CD8-positive, alpha-beta memory T cell (primary cell): ENCODE results near the gene ITGB5. TPM values are rescaled to one million over a fixed set of nuclear protein-coding genes. Genes with fewer than 3 reads are reported as not detected.

Experiments used
- CTCF ChIA-PET: fragments of 350-600 bp; sonication (Branson Sonifier 250); formaldehyde crosslinking; loops from one replicate; lab custom pipeline; 2021; ENCODE audit warnings: antibody characterized with exemption; lab: Charles Lee
- POLR2A ChIA-PET: fragments of 350-600 bp; sonication (Branson Sonifier 250); formaldehyde crosslinking; loops from one replicate; lab custom pipeline; 2021; ENCODE audit warnings: antibody characterized with exemption; lab: Charles Lee
- DNase-seq, 5 donors: peaks; one replicate each; pipeline versions ENCODE4 v3.0.0 to v3.0.0-alpha.2; 2020 to 2022; ENCODE audit warnings: mixed read lengths in 1 of 5
- H3K27ac ChIP-seq: one replicate; pipeline ENCODE4 v1.7.0; 2013; ENCODE audit warnings: low read depth, mild to moderate bottlenecking, low read length, moderate library complexity
- H3K27me3 ChIP-seq: 2 replicates; pipeline ENCODE4 v1.7.0; 2013; ENCODE audit warnings: low read length, mild to moderate bottlenecking; ENCODE audit not compliant: insufficient read depth, poor library complexity, severe bottlenecking
- H3K36me3 ChIP-seq: 2 replicates; pipeline ENCODE4 v1.7.0; 2013; ENCODE audit warnings: mild to moderate bottlenecking, low read length, moderate library complexity; ENCODE audit not compliant: insufficient read depth
- H3K4me1 ChIP-seq: 2 replicates; pipeline ENCODE4 v1.7.0; 2013; ENCODE audit warnings: mild to moderate bottlenecking, low read length, moderate library complexity; ENCODE audit not compliant: insufficient read depth
- H3K4me3 ChIP-seq: 2 replicates; pipeline ENCODE4 v1.7.0; 2013; ENCODE audit warnings: mild to moderate bottlenecking, low read length
- H3K9me3 ChIP-seq: 2 replicates; pipeline ENCODE4 v1.7.0; 2013; ENCODE audit warnings: mild to moderate bottlenecking, low read length
- H3K27ac Mint-ChIP-seq, 8 donors: one replicate each; pipeline ENCODE4 v1.8.0; 2020 to 2021; ENCODE audit warnings: mixed read lengths in 8 of 8, mild to moderate bottlenecking in 6 of 8, inconsistent platforms in 3 of 8, moderate library complexity in 3 of 8
- H3K27me3 Mint-ChIP-seq, 2 donors: one replicate each; pipeline ENCODE4 v1.8.0; 2020 to 2021; ENCODE audit warnings: mixed read lengths in 2 of 2, mild to moderate bottlenecking in 1 of 2, moderate library complexity in 1 of 2
- H3K36me3 Mint-ChIP-seq, 3 donors: one replicate each; pipeline ENCODE4 v1.8.0; 2020 to 2021; ENCODE audit warnings: mixed read lengths in 3 of 3, inconsistent platforms in 1 of 3, mild to moderate bottlenecking in 1 of 3
- H3K4me1 Mint-ChIP-seq, 3 donors: one replicate each; pipeline ENCODE4 v1.8.0; 2020 to 2021; ENCODE audit warnings: mixed read lengths in 3 of 3, inconsistent platforms in 1 of 3, mild to moderate bottlenecking in 1 of 3
- H3K4me3 Mint-ChIP-seq, 7 donors: one replicate each; pipeline ENCODE4 v1.8.0; 2020 to 2021; ENCODE audit warnings: mixed read lengths in 7 of 7, mild to moderate bottlenecking in 6 of 7, moderate library complexity in 4 of 7, inconsistent platforms in 2 of 7
- H3K9me3 Mint-ChIP-seq, 5 donors: one replicate each; pipeline ENCODE4 v1.8.0; 2020 to 2022; ENCODE audit warnings: mixed read lengths in 5 of 5, mild to moderate bottlenecking in 3 of 5, moderate library complexity in 2 of 5, inconsistent platforms in 1 of 5
- polyA plus RNA-seq: library from polyadenylated mRNA; unstranded; fragments of 300-500 nt; fragmentation: Illumina TruSeq; gene quantifications from one replicate; pipeline ENCODE4 v1.2.3, GENCODE V29; 2021
- total RNA-seq, 2 experiments: library from RNA; stranded (reverse); gene quantifications; one replicate each; pipeline ENCODE4 v1.2.3, GENCODE V29; 2021

Gene ITGB5
- total and polyA plus RNA-seq, 3 experiments from 2014 or later: 0.62 to 3.3 (median 2.0) TPM

DNA sequence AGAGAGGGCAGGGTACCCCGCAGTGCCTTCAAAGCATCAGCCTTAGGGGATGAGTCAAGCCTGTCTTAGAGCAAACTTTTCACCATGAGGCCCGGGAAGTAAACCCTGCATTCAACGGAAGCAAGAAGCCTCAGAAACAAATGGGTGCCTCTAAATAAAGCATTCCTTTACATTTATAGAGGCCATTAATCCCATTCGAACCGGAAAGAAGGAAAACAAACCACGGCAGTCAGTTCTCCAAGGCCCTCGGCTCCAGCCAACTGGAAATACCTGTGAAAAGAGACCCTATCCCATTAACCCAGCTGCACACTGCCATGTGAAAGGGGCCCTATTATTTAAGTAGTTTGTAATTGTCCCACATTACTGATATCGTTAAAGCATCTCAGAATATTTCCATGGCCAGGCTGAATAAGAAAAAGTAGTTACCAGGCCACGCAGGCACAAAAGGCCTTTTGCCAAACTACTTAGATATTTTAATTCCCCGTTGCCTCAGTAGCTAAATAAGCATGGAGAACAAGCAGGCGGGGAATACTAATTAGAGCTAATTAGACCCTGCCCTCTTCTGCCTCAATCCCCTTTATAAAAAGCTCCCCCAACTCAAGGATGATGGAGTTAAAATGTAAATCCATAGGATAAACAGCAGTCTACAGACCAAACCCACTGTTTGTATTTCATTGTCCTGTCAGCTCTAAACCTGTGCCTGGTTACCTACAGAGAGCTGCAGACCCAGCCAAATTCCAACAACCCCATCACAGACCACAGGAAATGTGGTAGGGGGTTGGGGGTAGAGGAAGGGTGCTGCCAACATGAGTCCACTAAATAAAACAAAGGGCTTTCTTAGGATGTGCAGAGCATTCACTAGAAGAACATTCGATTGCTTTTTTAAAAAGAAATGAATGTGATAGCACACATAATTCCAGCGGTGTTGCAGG is 4.1 kb downstream of the ITGB5 start:
- CTCF ChIA-PET: interaction anchor here (1.3 to 1.8 kb wide), 2 partner anchors 18 to 112 kb away, joined by 3 to 7 read pairs; no protein-coding TSS in a partner anchor
- POLR2A ChIA-PET: no interaction called here
- Mint-ChIP-seq H3K27me3 (peaks cover 29 to 46% of the 10 kb centered on the region in 2 donors), H3K36me3 (no peaks in the 10 kb centered on the region), H3K4me3 (no peak overlapping the region), H3K9me3 (no peaks in the 10 kb centered on the region), H3K4me1 (peaks cover 11 to 21% (median 15%) of the 10 kb centered on the region in 3 donors), H3K27ac (no peak overlapping the region)
- Histone ChIP-seq H3K4me3 (no peak overlapping the region), H3K4me1 (no peaks in the 10 kb centered on the region), H3K36me3 (no peaks in the 10 kb centered on the region), H3K27ac (no peak overlapping the region), H3K27me3 (peaks cover 4% of the 10 kb centered on the region), H3K9me3 (no peaks in the 10 kb centered on the region)
- no peak for DNase-seq

DNA sequence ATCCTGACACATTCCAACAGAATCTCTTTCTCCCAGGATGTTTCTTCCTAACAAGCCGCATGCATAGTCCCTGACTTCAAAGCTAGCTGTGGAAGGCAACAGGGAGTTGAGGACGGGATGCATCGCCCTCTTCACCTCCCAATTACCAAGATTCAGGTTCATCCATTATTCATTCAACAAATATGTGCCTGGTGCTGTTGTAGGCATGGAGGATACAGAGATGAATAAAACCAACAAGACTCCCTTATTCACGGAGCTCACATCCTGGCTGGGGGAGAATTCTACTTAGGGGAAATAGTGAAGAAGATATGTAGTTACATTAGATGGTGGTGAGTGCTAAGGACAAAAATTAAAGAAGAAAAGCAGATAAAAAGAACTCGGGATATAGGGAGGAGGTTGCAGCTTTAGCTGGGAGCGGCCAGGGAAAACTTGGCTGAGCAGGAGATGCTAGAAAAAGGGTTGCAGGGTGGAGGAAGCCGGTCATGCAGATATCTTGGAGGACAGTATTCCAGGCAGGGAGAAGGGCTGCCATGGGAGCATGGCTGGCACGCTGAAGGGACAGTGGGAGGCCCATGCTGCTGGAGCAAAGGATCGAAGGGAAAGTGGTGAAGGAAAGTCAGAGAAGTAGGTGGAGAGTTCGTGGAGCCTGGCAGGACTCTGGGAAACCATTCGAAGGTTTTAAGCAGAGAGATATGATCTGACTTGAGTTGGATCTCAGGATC is 5.0 kb downstream of the ITGB5 start:
- CTCF ChIA-PET: interaction anchor here (1.8 kb wide), 1 partner anchor 19 kb away, joined by 7 read pairs; no protein-coding TSS in a partner anchor
- H3K27me3 Mint-ChIP-seq: peaks cover 25 to 40% of the 10 kb centered on the region in 2 donors

GRCh38 chr3:124879337-124879680 is 7.9 kb downstream of the ITGB5 start:
- Mint-ChIP-seq H3K36me3 (no peaks in the 10 kb centered on the region), H3K4me3 (no peak overlapping the region), H3K9me3 (no peaks in the 10 kb centered on the region), H3K27me3 (peaks cover 14 to 33% of the 10 kb centered on the region in 2 donors), H3K4me1 (peaks cover 5 to 9% (median 8%) of the 10 kb centered on the region in 3 donors), H3K27ac (no peak overlapping the region)
- no peak for DNase-seq
- CTCF ChIA-PET: no interaction called here
- Histone ChIP-seq H3K9me3 (no peaks in the 10 kb centered on the region), H3K27me3 (no peaks in the 10 kb centered on the region), H3K4me3 (no peak overlapping the region), H3K36me3 (no peaks in the 10 kb centered on the region), H3K4me1 (no peaks in the 10 kb centered on the region), H3K27ac (no peak overlapping the region)
- POLR2A ChIA-PET: no interaction called here

More for the DNA sequence above, 5.0 kb downstream of the ITGB5 start:
- no peak for DNase-seq
- Histone ChIP-seq H3K4me1 (no peaks in the 10 kb centered on the region), H3K36me3 (no peaks in the 10 kb centered on the region), H3K4me3 (no peak overlapping the region), H3K27ac (no peak overlapping the region), H3K9me3 (no peaks in the 10 kb centered on the region), H3K27me3 (no peaks in the 10 kb centered on the region)
- POLR2A ChIA-PET: no interaction called here
- peak overlapping the region in 1 of 8 donors; percentile 21 for H3K27ac Mint-ChIP-seq
- H3K4me1 Mint-ChIP-seq: peaks cover 8 to 15% (median 13%) of the 10 kb centered on the region in 3 donors
- no peaks in the 10 kb centered on the region for H3K36me3 Mint-ChIP-seq
- H3K4me3 Mint-ChIP-seq: peak overlapping the region in 1 of 7 donors; percentile 63
- no peaks in the 10 kb centered on the region for H3K9me3 Mint-ChIP-seq

DNA sequence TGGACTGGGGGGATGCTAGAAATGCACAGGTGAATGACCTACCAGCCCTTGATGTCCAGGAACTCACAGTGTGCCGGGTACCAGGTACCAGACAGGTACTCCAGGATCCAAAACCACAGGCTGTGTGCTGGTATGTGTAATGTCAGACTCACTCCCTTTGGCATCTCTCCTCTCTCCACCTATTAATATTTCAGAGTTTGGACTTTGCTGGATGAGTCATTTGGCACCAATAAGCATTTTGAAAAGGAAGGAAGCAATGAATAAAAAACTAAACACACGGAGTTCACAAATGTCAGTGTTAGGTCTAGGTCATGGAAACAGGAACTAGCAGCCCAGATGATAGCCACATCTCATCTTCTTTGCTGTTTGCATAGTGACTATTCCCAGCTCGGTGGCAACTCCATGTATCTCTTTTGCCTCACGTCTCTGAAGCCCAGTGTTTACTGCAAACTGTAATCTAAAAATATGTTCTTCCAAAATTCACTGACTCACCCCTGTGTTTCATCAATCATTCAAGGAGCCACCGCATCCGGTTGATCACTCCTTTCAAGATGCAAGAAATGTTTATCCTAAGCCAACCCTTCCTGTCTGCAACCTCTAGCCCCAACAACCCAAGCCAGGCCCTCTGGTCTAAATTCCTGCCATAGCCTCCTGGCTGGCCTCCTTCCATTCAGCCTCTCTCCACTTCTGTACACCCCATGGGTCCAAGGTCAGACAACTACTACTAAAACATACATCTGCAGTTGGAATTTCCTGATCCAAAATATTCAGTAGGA is 8.4 kb downstream of the ITGB5 start:
- Histone ChIP-seq H3K36me3 (no peaks in the 10 kb centered on the region), H3K9me3 (no peaks in the 10 kb centered on the region), H3K4me3 (no peak overlapping the region), H3K27me3 (no peaks in the 10 kb centered on the region), H3K4me1 (no peaks in the 10 kb centered on the region), H3K27ac (peak overlapping the region; percentile 0)
- Mint-ChIP-seq H3K27ac (no peak overlapping the region), H3K9me3 (no peaks in the 10 kb centered on the region), H3K4me1 (peaks cover 5 to 9% (median 8%) of the 10 kb centered on the region in 3 donors), H3K27me3 (peaks cover 14 to 32% of the 10 kb centered on the region in 2 donors), H3K4me3 (no peak overlapping the region), H3K36me3 (no peaks in the 10 kb centered on the region)
- CTCF ChIA-PET: no interaction called here
- POLR2A ChIA-PET: no interaction called here
- no peak for DNase-seq

GRCh38 chr3:124877674-124878073 is 9.5 kb downstream of the ITGB5 start:
- no peak overlapping the region for H3K4me3 Mint-ChIP-seq
- H3K27ac Mint-ChIP-seq: no peak overlapping the region
- H3K36me3 Mint-ChIP-seq: no peaks in the 10 kb centered on the region
- H3K9me3 Mint-ChIP-seq: no peaks in the 10 kb centered on the region
- H3K27me3 ChIP-seq: no peaks in the 10 kb centered on the region
- H3K4me1 ChIP-seq: no peaks in the 10 kb centered on the region
- peaks cover 5 to 9% (median 8%) of the 10 kb centered on the region in 3 donors for H3K4me1 Mint-ChIP-seq
- H3K9me3 ChIP-seq: no peaks in the 10 kb centered on the region
- POLR2A ChIA-PET: no interaction called here
- no peak for DNase-seq
- peaks cover 10 to 26% of the 10 kb centered on the region in 2 donors for H3K27me3 Mint-ChIP-seq
- CTCF ChIA-PET: interaction anchor here (2.4 kb wide), 1 partner anchor 23 kb away, joined by 8 read pairs; no protein-coding TSS in a partner anchor
- no peak overlapping the region for H3K4me3 ChIP-seq
- H3K36me3 ChIP-seq: no peaks in the 10 kb centered on the region
- no peak overlapping the region for H3K27ac ChIP-seq

DNA sequence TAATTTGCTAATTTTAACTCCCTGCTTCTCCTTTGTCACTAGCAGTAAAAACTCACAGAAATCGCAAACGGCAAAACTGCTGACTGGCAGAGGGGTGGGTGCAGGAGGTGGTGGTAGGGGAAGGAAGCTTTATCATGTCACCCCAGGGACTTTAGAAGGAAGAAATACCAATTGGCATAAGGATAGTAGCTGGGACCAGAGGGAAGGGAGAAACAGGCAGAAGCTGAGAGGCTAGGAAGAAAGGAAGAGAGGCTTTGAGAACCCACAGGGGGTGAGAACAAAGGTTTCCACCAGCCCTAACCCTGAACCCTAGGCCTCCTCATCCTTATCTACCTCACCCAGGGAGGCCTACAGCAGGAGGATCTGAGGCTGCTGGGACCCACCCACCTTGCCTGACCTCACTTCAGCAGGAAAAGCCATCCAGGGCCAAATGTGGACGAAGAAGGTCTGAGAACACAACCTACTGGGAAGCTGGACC is 10.7 kb downstream of the ITGB5 start:
- Histone ChIP-seq H3K27me3 (no peaks in the 10 kb centered on the region), H3K4me1 (no peaks in the 10 kb centered on the region), H3K27ac (no peak overlapping the region), H3K4me3 (no peak overlapping the region), H3K36me3 (no peaks in the 10 kb centered on the region), H3K9me3 (no peaks in the 10 kb centered on the region)
- Mint-ChIP-seq H3K27ac (no peak overlapping the region), H3K9me3 (no peaks in the 10 kb centered on the region), H3K4me1 (peaks cover 5 to 9% (median 8%) of the 10 kb centered on the region in 3 donors), H3K36me3 (no peaks in the 10 kb centered on the region), H3K4me3 (no peak overlapping the region), H3K27me3 (peaks cover 12 to 17% of the 10 kb centered on the region in 2 donors)
- CTCF ChIA-PET: interaction anchor here (2.4 kb wide), 1 partner anchor 25 kb away, joined by 8 read pairs; no protein-coding TSS in a partner anchor
- DNase-seq: no peak
- POLR2A ChIA-PET: no interaction called here

GRCh38 chr3:124873226-124873625 is 13.9 kb downstream of the ITGB5 start:
- POLR2A ChIA-PET: no interaction called here

More at GRCh38 chr3:124873226-124873625, 13.9 kb downstream of the ITGB5 start:
- Histone ChIP-seq H3K27ac (no peak overlapping the region), H3K4me3 (no peak overlapping the region), H3K9me3 (no peaks in the 10 kb centered on the region), H3K4me1 (no peaks in the 10 kb centered on the region), H3K27me3 (no peaks in the 10 kb centered on the region), H3K36me3 (no peaks in the 10 kb centered on the region)
- Mint-ChIP-seq H3K9me3 (no peaks in the 10 kb centered on the region), H3K36me3 (no peaks in the 10 kb centered on the region), H3K27ac (peak overlapping the region in 1 of 8 donors; percentile 71), H3K4me3 (no peak overlapping the region), H3K4me1 (no peaks in the 10 kb centered on the region), H3K27me3 (peaks cover 24 to 27% of the 10 kb centered on the region in 2 donors)
- CTCF ChIA-PET: no interaction called here
- no peak for DNase-seq
